Glutamatergic neuron (in vitro differentiated cells): ENCODE results near the gene ALKBH5. TPM values are rescaled to one million over a fixed set of nuclear protein-coding genes. Genes with fewer than 3 reads are reported as not detected.

Source experiments
- DNase-seq: peaks from one replicate; pipeline ENCODE4 v3.0.0; 2022
- H3K27ac Mint-ChIP-seq: one replicate; pipeline ENCODE4 v1.8.0; 2020; ENCODE audit warnings: mild to moderate bottlenecking, mixed read lengths, inconsistent platforms; ENCODE audit not compliant: unreplicated experiment
- H3K27me3 Mint-ChIP-seq: one replicate; pipeline ENCODE4 v1.8.0; 2020; ENCODE audit warnings: mild to moderate bottlenecking, moderate library complexity, mixed read lengths, inconsistent platforms; ENCODE audit not compliant: unreplicated experiment
- H3K36me3 Mint-ChIP-seq: one replicate; pipeline ENCODE4 v1.8.0; 2020; ENCODE audit warnings: mild to moderate bottlenecking, mixed read lengths, inconsistent platforms; ENCODE audit not compliant: unreplicated experiment
- H3K4me1 Mint-ChIP-seq: one replicate; pipeline ENCODE4 v1.8.0; 2020; ENCODE audit warnings: mild to moderate bottlenecking, low read depth, mixed read lengths, inconsistent platforms; ENCODE audit not compliant: unreplicated experiment
- H3K4me3 Mint-ChIP-seq: one replicate; pipeline ENCODE4 v1.8.0; 2020; ENCODE audit warnings: mild to moderate bottlenecking, mixed read lengths, inconsistent platforms; ENCODE audit not compliant: unreplicated experiment
- H3K9me3 Mint-ChIP-seq: one replicate; pipeline ENCODE4 v1.8.0; 2020; ENCODE audit warnings: mild to moderate bottlenecking, moderate library complexity, mixed read lengths, inconsistent platforms; ENCODE audit not compliant: unreplicated experiment
- total RNA-seq: library from RNA; stranded (reverse); fragmentation: NEBNext Ultra II Directional; extraction: Animal tissue kit (Norgen Biotek cat#: 25700); gene quantifications from one replicate; pipeline ENCODE4 v1.2.1, GENCODE V29; 2021; ENCODE audit not compliant: unreplicated experiment
- TF ChIP-seq, protein P1 (sequence below): fragments of 200-600 bp; sonication (generic); IDR thresholded peaks from one replicate; pipeline ENCODE4 v1.5.0; 2021; ENCODE audit not compliant: partially characterized antibody, unreplicated experiment

ALKBH5 gene
- total RNA-seq, 1 donor from 2014 or later = 62.7 TPM

DNA sequence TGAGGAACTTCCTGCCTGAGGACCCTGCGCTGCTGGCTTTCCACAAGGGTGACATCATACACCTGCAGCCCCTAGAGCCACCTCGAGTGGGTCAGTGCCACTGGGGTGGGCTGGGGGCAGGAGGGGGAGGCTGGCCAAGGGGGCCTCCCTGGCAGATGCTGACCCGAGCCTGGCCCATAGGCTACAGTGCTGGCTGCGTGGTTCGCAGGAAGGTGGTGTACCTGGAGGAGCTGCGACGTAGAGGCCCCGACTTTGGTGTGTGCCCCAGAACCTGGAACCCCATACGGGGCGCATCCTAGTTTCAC, 26.7 kb upstream of the ALKBH5 start:
- peaks cover 19% of the 10 kb centered on the region for H3K27me3 Mint-ChIP-seq
- DNase-seq = no peak

DNA sequence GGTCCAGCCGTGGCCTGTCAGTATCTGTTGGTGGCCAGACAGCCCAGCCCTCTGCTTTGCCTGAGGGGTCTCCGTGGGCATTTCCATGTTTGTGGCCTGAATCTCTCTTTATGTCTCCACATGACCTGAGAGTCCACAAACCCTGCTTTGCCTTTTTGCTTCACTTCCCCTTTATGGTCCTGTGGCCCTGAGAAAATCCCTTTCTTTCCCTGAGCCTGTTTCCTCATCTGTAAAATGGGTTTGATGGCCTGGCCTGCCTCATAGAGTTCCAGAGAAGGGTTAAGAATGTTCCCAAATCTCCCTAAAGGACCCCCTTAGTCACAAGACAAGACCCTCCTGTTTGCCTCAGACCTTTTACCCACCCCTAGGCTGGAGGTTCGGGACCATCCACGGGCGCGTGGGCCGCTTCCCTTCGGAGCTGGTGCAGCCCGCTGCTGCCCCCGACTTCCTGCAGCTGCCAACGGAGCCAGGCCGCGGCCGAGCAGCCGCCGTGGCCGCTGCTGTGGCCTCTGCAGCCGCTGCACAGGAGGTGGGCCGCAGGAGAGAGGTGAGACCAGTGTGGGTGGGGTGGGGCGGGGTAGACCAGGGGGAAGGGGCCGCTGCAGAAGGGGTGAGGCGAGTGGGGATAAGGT, 26.2 kb upstream of the ALKBH5 start:
- H3K9me3 Mint-ChIP-seq = peaks cover 4% of the 10 kb centered on the region
- H3K4me3 Mint-ChIP-seq = no peak overlapping the region
- no peak for DNase-seq
- H3K36me3 Mint-ChIP-seq = no peaks in the 10 kb centered on the region
- H3K27me3 Mint-ChIP-seq = peaks cover 19% of the 10 kb centered on the region
- TF ChIP-seq, protein P1, sequence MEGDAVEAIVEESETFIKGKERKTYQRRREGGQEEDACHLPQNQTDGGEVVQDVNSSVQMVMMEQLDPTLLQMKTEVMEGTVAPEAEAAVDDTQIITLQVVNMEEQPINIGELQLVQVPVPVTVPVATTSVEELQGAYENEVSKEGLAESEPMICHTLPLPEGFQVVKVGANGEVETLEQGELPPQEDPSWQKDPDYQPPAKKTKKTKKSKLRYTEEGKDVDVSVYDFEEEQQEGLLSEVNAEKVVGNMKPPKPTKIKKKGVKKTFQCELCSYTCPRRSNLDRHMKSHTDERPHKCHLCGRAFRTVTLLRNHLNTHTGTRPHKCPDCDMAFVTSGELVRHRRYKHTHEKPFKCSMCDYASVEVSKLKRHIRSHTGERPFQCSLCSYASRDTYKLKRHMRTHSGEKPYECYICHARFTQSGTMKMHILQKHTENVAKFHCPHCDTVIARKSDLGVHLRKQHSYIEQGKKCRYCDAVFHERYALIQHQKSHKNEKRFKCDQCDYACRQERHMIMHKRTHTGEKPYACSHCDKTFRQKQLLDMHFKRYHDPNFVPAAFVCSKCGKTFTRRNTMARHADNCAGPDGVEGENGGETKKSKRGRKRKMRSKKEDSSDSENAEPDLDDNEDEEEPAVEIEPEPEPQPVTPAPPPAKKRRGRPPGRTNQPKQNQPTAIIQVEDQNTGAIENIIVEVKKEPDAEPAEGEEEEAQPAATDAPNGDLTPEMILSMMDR = no peak
- H3K27ac Mint-ChIP-seq = no peak overlapping the region
- H3K4me1 Mint-ChIP-seq = peaks cover 12% of the 10 kb centered on the region

More for the DNA sequence above, 26.7 kb upstream of the ALKBH5 start:
- H3K36me3 Mint-ChIP-seq = no peaks in the 10 kb centered on the region
- H3K9me3 Mint-ChIP-seq = peaks cover 4% of the 10 kb centered on the region
- TF ChIP-seq, protein P1 = no peak
- no peak overlapping the region for H3K27ac Mint-ChIP-seq
- H3K4me3 Mint-ChIP-seq = no peak overlapping the region
- peaks cover 12% of the 10 kb centered on the region for H3K4me1 Mint-ChIP-seq

DNA sequence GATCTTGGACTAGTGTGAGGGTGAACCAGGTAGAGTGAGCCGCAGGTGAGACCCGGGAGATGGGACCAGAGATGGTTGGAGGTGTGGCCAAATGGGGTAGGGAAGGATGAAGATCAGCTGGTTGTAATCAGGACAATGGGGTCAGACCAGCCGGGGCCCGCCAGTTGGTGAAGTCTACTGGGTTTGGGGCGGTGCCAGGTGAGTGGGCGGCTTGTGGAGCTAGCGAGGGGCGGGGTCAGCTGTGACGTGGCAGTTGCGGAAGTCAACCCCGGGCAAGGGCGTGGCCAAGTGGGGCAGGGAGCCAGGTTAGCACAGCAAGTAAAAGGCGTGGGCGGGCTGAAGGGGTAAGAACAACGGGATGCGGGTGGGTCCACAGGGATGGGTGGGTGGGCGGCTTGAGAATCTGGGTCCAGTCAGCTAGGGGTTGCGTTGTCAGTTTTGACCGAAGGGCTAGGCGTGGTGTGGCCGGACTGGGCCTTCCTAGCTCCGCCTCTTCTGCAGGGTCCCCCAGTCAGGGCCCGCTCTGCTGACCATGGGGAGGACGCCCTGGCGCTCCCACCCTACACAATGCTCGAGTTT, 25.5 kb upstream of the ALKBH5 start:
- no peak overlapping the region for H3K27ac Mint-ChIP-seq
- DNase-seq = peak; percentile 42
- H3K36me3 Mint-ChIP-seq = no peaks in the 10 kb centered on the region
- TF ChIP-seq, protein P1 = no peak
- H3K9me3 Mint-ChIP-seq = peaks cover 2% of the 10 kb centered on the region
- peaks cover 14% of the 10 kb centered on the region for H3K27me3 Mint-ChIP-seq
- H3K4me3 Mint-ChIP-seq = peak overlapping the region; percentile 52
- peaks cover 13% of the 10 kb centered on the region for H3K4me1 Mint-ChIP-seq

DNA sequence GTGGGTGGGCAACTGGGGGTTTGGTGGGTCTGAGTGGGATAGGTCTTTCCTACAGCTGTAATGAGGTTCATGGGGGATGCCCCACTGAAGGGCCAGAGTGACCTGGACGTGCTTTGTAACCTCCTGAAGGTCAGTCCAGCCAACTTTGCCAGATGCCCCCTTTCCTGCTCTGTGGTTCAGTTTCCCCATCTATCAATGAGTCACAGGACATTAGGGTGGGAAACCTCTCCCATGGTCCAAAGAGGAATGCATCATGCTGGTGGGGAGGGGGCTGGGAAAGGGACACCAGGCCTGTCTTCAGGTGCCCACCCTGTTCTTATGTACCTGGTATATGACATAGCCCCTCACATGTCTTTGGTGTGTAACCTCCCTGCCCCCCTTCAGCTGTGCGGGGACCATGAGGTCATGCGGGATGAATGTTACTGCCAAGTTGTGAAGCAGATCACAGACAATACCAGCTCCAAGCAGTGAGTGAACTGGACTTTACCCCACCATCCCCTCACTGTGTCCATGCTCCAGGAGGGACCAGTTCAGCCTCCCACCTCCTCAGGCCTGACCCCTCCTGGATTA, 24.0 kb upstream of the ALKBH5 start:
- peaks cover 2% of the 10 kb centered on the region for H3K9me3 Mint-ChIP-seq
- H3K36me3 Mint-ChIP-seq = no peaks in the 10 kb centered on the region
- H3K27me3 Mint-ChIP-seq = peaks cover 13% of the 10 kb centered on the region
- TF ChIP-seq, protein P1 = no peak
- no peak for DNase-seq
- H3K4me3 Mint-ChIP-seq = no peak overlapping the region
- H3K4me1 Mint-ChIP-seq = peaks cover 21% of the 10 kb centered on the region
- no peak overlapping the region for H3K27ac Mint-ChIP-seq
